Right cardiac atrium (tissue), 5 donors: ENCODE measurements around the gene LCN6. TPM values are rescaled to one million over a fixed set of nuclear protein-coding genes. Genes with fewer than 3 reads are reported as not detected.
"Not testable (repeated sequence)": the region's sequence is repeated elsewhere in the genome, so short reads cannot be mapped to it uniquely, and the experiment has no call there.

Source experiments
- ATAC-seq, 2 donors: fragments of 200-7000 bp; cut with Tn5 transposase; one replicate each; pipeline versions ENCODE4 v1.8.0 to v1.9.1; 2020; ENCODE audit warnings: moderate library complexity in 2 of 2, mild to moderate bottlenecking in 1 of 2
- DNase-seq, 3 donors: peaks; one replicate each; pipeline ENCODE4 v3.0.0-alpha.2; 2020
- H3K27ac ChIP-seq: one replicate; pipeline ENCODE4 v1.5.1; 2013; ENCODE audit warnings: mild to moderate bottlenecking, low read length, control low read depth, moderate library complexity
- H3K27me3 ChIP-seq: one replicate; pipeline ENCODE4 v1.6.1; 2013; ENCODE audit not compliant: control insufficient read depth, insufficient read depth
- H3K4me1 ChIP-seq: one replicate; pipeline ENCODE4 v1.6.1; 2013; ENCODE audit warnings: low read length; ENCODE audit not compliant: control insufficient read depth, insufficient read depth
- H3K4me3 ChIP-seq: one replicate; pipeline ENCODE4 v1.5.1; 2013; ENCODE audit warnings: low read length, control low read depth
- H3K9me3 ChIP-seq: one replicate; pipeline ENCODE4 v1.6.1; 2013; ENCODE audit warnings: low read length; ENCODE audit not compliant: control insufficient read depth
- WGBS: extraction: QIAGEN DNeasy Blood & Tissue Kit; methylation state at CpG from one replicate; pipeline ENCODE4 v1.1.7; 2013; 5-methylcytosine and 5-hydroxymethylcytosine counted together
- intact Hi-C, 4 donors: fragments of 100-400 bp; cut with DNase I; formaldehyde crosslinking; loops; one replicate each; pipeline versions ENCODE4 v1.11.0 to v1.14.0; 2022 to 2023
- polyA plus RNA-seq: library from polyadenylated mRNA; stranded (reverse); fragments of 200-250 nt; gene quantifications from one replicate; pipeline ENCODE4 v1.2.3, GENCODE V29; 2013
- total RNA-seq, 4 donors: library from RNA; stranded (reverse); fragmentation: NEBNext Ultra II Directional; extraction: Animal tissue kit (Norgen Biotek cat#: 25700); gene quantifications; one replicate each; pipeline ENCODE4 v1.2.1, GENCODE V29; 2021
- donor health status: healthy with polysubstance abuse.
- donor health status: DM: no; HTN: yes; CAD: no.
- donor health status: DM: no; HTN: no; CAD: no.
- donor health status: DM: no; HTN: yes; CAD: no; lungs with severe emphysema.
- donor health status: DM: yes; HTN: yes; CAD: no.

The LCN6 gene
- total and polyA plus RNA-seq, 5 donors = 8.3 to 41.0 (median 22.8) TPM

DNA sequence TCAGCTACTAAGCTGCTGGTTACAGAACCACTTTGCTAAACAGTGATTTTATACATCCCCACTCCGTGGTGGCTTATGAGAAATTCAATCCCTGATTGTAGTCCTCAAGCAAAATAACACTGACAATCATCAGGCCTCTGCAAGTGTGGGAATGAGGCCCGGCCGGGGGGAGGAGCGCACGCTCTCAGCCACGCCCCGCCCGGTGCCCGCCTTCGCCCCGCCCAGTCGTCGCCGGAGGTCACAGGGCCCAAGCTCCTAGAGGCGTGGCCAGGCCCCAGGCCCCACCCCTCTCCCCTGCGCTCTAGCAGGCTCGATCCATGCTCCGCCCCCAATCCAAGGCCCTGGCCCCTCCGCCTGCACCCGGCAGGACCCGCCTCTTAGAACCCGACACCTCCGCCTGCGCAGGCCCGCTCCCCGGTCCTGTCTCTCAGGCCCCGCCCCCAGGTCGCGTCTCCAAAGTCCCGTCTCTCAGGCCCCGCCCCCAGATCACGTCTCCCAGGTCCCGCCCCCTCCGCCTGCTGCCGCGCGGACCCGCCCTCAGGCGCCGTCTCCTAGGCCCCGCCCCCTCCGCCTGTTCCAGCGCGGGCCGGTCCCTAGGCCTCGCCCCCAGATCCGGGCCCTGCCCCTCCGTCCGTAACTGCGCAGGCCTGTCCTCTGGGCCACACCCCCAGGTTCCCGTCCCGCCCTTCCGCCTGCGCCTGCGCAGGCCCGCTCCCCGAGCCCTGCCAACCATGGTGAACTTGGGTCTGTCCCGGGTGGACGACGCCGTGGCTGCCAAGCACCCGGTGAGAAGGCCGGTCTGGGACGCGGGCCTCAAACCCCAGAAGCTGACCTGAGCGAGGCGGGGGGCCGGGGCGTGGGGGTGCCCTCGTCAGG lies 42.6 kb upstream of the LCN6 start, which contains the start of gene TMEM141:
TMEM141 (plus strand) TSS at position 705 of the 876 bp plus-strand sequence; CDS start at position 732, 27 bp downstream.
- Histone ChIP-seq H3K4me1 (peaks cover 1% of the 10 kb centered on the region), H3K9me3 (no peaks in the 10 kb centered on the region), H3K27me3 (no peaks in the 10 kb centered on the region), H3K4me3 (peak within 1 kb of the TSS; percentile 55), H3K27ac (peak within 1 kb of the TSS; percentile 85)
- intact Hi-C loops = loop anchor here in 2 of 4 donors (5.0 to 10.0 kb wide), 2 partner anchors 151 to 154 kb away; partner anchors contain the start of genes FBXW5 (in 2 of the 2) and C8G (in 1 of the 2)
- peak; percentile 100 for DNase-seq
- WGBS = 1% methylated on average over 70 of the region's 70 CpGs
- ATAC-seq = peak; percentile 96 to 97

DNA sequence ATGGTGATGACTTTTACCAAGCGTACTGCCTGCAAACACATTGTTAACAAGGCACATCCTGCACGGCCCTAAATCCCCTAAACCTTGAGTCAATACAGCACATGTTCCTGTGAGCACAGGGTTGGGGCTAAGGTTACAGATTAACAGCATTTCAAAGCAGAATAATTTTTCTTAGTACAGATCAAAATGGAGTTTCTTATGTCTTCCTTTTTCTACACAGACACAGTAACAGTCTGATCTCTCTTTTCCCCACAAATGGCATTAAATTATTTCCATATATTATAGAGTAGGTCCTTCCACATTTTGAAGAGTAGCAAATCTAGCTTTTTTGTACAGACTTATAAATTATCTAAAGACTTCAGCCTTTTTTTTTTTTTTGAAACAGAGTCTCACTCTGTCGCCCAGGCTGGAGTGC lies 41.2 kb upstream of the LCN6 start:
- intact Hi-C loops = loop anchor here in 3 of 4 donors (5.0 to 10.0 kb wide), 2 partner anchors 248 to 275 kb away; no protein-coding TSS in a partner anchor

DNA sequence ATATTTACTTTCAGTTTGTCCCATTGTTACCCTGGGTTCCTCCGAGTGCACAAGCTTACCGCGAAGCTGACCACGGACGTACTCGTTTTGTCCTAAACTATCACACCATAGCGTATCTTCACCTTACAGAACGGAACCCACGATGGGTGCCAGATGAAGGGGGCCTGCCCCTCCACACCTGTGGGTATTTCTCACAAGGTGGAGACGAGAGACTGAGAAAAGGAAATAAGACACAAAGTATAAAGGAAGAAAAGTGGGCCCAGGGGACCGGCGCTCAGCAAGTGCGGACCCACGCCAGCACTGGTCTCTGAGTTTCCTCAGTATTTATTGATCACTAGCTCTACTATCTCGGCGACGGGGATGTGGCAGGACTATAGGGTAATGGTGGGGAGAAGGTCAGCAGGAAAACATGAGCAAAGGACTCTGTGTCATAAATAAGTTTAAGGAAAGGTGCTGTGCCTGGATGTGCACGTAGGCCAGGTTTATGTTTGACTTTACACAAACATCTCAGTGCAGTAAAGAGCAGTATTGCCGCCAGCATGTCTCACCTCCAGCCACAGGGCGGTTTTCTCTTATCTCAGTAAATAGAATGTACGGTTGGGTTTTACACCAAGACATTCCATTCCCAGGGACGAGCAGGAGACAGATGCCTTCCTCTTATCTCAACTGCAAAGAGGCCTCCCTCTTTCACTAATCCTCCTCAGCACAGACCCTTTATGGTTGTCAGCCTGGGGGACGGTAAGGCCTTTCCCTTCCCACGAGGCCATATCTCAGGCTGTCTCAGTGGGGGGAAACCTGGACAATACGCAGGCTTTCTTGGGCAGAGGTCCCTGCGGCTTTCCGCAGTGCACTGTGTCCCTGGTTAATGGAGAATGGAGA lies 40.6 kb upstream of the LCN6 start:
- not testable (repeated sequence) for H3K4me3 ChIP-seq, H3K27me3 ChIP-seq, ATAC-seq, H3K27ac ChIP-seq, H3K4me1 ChIP-seq, H3K9me3 ChIP-seq
- intact Hi-C loops = loop anchor here in 3 of 4 donors (5.0 to 10.0 kb wide), 2 partner anchors 248 to 276 kb away; no protein-coding TSS in a partner anchor
- DNase-seq = peak in 1 of 3 donors; percentile 50
- WGBS = 49% methylated on average over 27 of the region's 27 CpGs

More for the DNA sequence above, 41.2 kb upstream of the LCN6 start:
- Histone ChIP-seq H3K27ac (no peak overlapping the region), H3K4me1 (no peaks in the 10 kb centered on the region), H3K4me3 (no peak overlapping the region), H3K27me3 (no peaks in the 10 kb centered on the region), H3K9me3 (no peaks in the 10 kb centered on the region)
- no peak for ATAC-seq
- no peak for DNase-seq
- WGBS = 59% methylated on average over 3 of the region's 3 CpGs

DNA sequence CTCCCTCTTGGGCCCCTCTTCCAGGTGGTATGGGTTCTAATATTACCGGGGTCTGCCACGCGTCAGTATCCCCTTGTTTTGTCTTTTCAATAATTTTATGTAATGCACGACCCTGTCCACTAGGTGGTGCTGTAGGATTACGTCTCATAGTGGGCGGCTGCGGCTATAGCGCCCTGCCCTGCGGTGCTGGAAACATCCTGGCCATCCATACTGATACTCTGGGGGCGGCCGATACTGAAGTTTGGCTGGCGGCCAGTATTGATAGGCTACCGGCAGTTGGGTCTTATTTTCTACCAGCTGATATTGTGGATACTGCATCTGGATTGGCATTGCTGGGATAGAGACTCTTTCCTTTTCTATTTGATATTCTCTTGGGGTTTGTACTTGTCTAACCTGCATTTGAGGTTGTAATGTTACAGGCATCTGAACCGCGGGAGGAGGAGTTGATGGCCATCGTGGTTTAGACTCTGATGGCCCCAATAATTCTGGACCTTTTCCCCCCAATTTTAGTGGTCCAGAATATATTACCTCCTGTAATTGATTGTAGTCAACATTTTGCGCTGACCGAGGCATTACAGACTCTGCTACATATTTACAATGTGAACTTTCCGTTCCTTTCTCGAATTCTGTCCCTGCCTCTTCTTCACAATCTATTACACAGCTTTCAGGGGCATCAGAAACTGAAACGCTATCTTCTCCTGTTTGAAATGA lies 39.5 kb upstream of the LCN6 start:
- Histone ChIP-seq H3K4me1 (no peaks in the 10 kb centered on the region), H3K27ac (no peak overlapping the region), H3K27me3 (no peaks in the 10 kb centered on the region), H3K9me3 (no peaks in the 10 kb centered on the region), H3K4me3 (no peak overlapping the region)
- ATAC-seq (no peak), DNase-seq (peak; percentile 70 to 88 (median 82))
- WGBS = 11% methylated on average over 21 of the region's 21 CpGs
- intact Hi-C loops = loop anchor here (2.0 to 10.0 kb wide), 3 partner anchors 247 to 277 kb away; no protein-coding TSS in a partner anchor

DNA sequence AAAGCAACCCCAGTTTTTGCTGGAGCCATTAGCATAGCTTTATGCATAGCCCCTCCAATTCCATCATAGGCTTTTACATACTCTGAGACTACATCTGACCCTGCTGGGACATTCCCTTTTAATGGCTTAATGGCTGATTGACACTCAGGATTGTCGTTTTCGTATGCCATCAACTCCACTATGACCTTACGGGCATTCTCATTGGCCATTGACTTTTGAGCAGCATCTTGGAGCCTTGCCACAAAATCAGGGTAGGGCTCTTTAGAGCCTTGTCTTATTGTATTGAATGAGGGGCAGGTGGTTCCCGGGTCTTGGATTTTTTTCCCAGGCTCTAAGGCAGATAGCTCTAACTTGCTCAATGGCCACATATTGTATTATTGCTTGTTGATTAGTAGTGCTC lies 38.7 kb upstream of the LCN6 start:
- ATAC-seq, H3K27ac ChIP-seq, H3K4me3 ChIP-seq, H3K4me1 ChIP-seq, H3K27me3 ChIP-seq, H3K9me3 ChIP-seq, DNase-seq: not testable (repeated sequence)
- intact Hi-C loops = loop anchor here (2.0 to 10.0 kb wide), 3 partner anchors 248 to 278 kb away; no protein-coding TSS in a partner anchor
- WGBS = 30% methylated on average over 4 of the region's 4 CpGs

DNA sequence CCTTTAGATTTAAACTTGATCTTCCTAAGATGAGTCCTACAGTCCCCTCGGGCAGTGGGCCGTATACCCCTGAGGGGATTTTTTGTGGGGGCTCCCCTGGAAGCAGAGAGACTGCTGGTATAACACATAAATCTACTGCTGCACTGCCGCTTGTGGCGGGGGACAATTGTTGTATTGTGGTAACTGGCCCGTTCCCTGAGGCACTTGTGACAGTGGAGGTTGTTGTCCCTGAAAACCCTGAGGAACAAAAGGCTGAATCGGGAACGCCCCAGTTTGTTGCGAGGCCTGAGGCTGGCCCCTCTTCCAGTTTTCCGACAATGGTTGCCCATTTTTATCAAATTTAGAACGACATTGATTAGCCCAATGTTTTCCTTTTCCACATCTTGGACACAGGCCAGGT lies 38.1 kb upstream of the LCN6 start:
- no peaks in the 10 kb centered on the region for H3K27me3 ChIP-seq
- intact Hi-C loops = loop anchor here (2.0 to 10.0 kb wide), 3 partner anchors 248 to 278 kb away; no protein-coding TSS in a partner anchor
- DNase-seq (no peak), ATAC-seq (no peak)
- H3K4me3 ChIP-seq = no peak overlapping the region
- no peaks in the 10 kb centered on the region for H3K4me1 ChIP-seq
- no peaks in the 10 kb centered on the region for H3K9me3 ChIP-seq
- WGBS = 65% methylated on average over 10 of the region's 10 CpGs
- no peak overlapping the region for H3K27ac ChIP-seq

DNA sequence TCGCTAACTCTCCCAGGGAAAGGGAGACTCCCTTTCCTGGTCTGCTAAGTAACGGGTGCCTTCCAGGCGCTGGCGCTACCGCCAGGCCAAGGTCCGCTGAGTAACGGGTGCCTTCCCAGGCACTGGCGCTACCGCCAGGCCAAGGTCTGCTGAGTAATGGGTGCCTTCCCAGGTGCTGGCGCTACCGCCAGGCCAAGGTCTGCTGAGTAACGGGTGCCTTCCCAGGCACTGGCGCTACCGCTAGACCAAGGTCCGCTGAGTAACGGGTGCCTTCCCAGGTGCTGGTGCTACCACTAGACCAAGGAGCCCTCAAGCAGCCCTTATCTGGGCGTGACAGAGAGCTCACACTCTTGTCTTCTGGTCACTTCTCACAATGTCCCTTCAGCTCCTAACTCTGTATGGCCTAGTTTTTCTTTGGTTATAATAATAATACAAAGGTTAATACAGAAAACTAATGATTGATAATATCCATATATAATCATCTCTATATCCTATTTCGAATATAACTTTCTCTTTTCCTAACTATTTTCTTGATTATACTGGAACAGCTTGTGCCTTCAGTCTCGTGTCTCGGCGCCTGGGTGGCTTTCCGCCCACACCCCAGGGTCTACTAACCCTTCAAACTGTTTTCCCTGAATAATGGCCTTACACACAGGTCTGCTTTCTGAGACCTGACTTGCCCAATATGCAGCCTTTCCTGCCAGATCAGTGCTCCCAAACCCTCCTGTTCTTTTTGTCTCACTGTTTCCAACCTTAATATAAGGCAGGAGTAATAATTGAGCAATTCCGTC lies 37.4 kb upstream of the LCN6 start:
- not testable (repeated sequence) for H3K4me1 ChIP-seq, H3K27ac ChIP-seq, ATAC-seq, H3K27me3 ChIP-seq, H3K9me3 ChIP-seq, DNase-seq, H3K4me3 ChIP-seq
- 86% methylated on average over 23 of the region's 23 CpGs for WGBS
- intact Hi-C loops = loop anchor here (2.0 to 10.0 kb wide), 3 partner anchors 249 to 279 kb away; no protein-coding TSS in a partner anchor

DNA sequence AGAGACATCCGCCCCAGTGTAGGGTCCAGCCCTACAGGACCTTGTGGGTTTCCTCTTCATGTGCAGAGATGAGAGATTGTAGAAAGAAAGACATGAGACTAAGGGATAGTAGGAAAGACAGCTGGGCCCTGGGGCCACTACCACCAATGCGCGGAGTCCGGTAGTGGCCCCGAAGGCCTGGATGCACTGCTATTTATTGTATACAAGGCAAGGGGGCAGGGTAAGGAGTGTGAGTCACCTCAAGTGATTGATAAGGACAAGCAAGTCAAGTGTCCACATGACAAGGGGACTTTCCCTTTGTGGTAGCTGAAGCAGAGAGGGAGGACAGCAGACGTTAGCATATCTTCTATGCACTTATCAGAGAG lies 36.7 kb upstream of the LCN6 start:
- 83% methylated on average over 6 of the region's 6 CpGs for WGBS

DNA sequence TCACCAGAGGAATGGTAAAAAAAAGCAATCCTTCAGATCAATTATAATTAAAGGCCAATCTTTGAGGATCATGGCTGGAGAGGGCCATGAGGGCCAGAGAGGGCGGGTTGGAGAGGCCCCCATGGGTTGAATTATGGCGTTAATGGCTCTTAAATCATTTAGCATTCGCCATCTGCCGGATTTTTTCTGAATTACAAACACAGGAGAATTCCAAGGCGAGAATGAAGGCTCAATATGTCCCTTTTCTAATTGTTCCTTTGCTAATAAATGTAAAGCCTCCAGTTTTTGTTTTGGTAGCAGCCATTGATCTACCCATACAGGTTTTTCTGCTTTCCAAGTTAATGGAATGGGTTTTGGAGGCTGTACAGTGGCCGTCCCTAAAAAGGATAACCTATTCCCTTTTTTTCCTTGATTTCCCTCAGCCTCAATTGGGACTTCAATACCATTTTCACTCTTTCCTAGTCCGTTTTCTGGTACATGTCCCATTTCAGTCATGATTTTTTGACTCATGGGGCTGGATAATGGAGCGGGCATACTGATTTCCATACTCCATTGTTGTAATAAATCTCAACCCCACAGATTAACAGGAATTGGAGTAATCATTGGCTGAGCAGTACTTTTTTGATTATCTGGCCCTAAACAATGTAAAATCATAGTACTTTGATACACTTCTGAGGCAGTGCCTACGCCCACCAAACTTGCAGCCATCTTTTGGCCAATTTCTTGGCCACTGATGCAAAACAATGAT lies 36.1 kb upstream of the LCN6 start:
- ATAC-seq = no peak
- Histone ChIP-seq H3K27me3 (no peaks in the 10 kb centered on the region), H3K27ac (no peak overlapping the region), H3K9me3 (no peaks in the 10 kb centered on the region), H3K4me3 (no peak overlapping the region), H3K4me1 (no peaks in the 10 kb centered on the region)
- intact Hi-C loops = loop anchor here in 1 of 4 donors (10.0 kb wide), 1 partner anchor 280 kb away; no protein-coding TSS in a partner anchor
- WGBS = 54% methylated on average over 9 of the region's 9 CpGs
- no peak for DNase-seq

More for the DNA sequence above, 36.7 kb upstream of the LCN6 start:
- Histone ChIP-seq H3K4me1 (no peaks in the 10 kb centered on the region), H3K4me3 (no peak overlapping the region), H3K27me3 (no peaks in the 10 kb centered on the region), H3K27ac (no peak overlapping the region), H3K9me3 (no peaks in the 10 kb centered on the region)
- ATAC-seq = no peak
- intact Hi-C loops = loop anchor here in 3 of 4 donors (5.0 to 10.0 kb wide), 2 partner anchors 252 to 280 kb away; no protein-coding TSS in a partner anchor
- no peak for DNase-seq
